ENCODE results near the gene CERS4.
"Not testable (repeated sequence)": the region's sequence is repeated elsewhere in the genome, so short reads cannot be mapped to it uniquely, and the experiment has no call there.

Gene CERS4

DNA sequence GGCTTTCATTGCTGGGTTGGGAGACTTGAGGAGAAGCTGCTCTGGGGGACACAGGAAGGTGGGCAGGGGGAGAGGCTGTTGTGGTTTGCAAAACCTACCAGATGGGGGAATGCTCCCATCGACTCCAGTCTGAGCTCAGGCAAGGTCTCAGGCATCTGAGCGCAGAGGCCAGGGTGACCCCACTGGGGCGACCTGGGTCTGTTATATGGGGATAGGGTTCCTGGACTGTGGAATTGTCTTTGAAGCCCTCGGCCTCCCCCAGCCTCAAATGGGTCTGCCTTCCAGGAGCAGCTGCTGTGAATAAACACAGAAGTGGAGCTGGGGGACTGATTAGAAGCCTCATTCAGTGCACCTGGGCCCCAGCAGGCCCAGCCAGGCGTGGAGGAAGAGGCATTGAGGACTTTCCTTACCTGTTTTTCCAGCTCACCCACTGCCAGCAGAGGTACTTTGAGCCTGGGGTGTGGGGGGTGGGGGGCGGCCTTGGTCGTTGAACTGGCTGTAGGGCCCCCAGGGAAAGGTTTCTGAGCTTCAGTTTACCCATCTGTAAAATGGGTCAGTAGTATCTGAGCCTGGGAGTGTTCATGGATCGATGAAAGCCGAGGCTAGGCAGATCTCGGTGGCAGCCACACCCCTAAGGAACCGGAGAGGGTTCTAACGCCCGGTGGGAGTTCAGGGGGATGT, 1.4 kb downstream of the CERS4 start:
- no peak for DNase-seq (ENCODE audit: low read depth)

DNA sequence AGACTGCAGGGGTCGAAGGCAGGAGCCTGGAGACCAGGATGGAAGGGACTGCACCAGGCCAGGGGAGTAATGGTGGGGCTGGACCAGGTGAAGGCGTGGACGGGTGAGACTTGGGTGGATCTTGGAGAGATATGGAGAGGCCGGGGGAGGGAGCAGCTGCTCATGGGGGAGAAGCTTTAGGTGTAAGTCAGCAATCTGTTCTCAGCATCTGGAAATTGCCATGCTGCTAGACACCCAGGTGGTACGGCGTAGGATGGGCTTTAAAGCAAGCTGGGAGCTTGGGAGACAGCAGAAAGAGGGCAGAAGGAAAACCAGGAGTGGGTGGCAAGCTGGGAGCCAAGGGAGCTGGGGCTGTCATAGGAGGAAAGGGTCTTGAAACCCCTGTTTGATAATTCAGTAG, 3.0 kb downstream of the CERS4 start:
- no peak for DNase-seq (ENCODE audit: low read depth)

DNA sequence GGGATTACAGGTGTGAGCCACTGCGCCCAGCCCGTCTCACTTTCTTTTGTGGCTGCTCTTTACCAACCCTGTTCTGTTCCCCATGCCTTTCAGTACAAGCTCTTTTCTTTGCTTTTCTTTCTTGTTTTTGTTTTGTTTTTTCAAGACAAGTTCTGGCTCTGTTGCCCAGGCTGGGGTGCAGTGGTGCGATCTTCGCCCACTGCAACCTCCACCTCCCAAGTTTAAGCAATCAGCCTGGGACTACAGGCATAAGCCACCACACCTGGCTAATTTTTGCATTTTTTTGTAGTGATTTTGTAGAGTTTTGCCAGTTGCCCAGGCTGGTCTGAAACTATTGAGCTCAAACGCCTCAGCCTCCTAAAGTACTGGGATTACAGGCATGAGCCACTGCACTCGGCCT, 3.7 kb downstream of the CERS4 start:
- DNase-seq (ENCODE audit: low read depth): no peak

DNA sequence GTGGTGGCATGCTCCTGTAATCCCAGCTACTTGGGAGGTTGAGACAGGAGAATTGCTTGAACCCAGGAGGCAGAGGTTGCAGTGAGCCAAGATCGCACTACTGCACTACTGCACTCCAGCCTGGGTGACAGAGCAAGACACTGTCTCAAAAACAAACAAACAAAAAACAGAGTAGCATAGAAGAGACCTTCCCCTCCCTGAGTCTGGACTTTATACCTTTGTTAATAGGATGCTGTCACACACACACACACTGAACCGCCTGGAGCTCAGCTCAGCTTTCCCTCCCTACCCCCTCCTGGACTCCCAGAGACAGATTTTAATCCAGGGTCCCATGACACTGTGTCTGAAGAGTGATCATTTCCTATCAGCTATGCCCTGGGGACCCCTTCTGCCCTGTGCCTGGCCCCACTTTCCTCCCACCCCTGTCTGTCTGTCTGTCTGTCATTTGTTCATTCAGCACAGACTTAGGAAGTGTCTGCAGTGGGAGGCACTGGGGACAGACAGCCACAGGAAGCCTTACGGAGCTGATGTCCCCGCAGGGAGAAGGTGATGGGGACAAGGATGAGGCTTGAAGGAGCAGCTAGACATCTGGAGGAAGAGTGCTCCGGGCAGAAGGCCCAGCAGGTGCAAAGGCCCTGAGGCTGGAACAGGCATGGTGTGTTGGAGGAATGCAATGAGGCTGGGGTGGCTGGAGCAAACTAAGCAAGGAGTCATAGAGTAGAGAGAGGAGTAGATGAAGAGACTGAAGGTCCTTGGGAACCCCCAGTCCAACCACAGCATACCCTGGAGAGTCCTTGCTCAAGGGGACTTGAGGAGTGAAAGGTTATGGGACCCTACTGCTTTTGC, 4.9 kb downstream of the CERS4 start:
- no peak for DNase-seq (ENCODE audit: low read depth)

DNA sequence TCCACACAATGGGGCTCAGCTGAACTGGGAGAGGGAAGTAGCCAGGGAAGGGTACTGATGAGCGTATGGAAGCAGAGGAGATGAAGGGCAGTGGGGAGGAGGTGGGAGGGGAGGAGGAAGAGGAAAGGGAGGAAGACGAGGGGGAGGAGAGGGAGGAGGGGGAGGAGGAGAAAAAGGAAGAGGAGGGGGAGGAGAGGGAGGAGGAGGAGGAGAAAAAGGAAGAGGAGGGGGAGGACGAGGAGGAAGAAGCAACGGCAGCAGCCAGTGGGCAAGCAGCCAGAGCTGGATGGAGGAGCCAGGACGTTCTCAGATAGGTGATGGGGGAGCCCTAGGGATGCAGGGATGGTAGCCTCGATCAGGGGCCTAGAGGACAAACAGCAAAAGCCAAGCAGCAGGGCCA, 5.6 kb downstream of the CERS4 start:
- DNase-seq (ENCODE audit: low read depth): no peak

DNA sequence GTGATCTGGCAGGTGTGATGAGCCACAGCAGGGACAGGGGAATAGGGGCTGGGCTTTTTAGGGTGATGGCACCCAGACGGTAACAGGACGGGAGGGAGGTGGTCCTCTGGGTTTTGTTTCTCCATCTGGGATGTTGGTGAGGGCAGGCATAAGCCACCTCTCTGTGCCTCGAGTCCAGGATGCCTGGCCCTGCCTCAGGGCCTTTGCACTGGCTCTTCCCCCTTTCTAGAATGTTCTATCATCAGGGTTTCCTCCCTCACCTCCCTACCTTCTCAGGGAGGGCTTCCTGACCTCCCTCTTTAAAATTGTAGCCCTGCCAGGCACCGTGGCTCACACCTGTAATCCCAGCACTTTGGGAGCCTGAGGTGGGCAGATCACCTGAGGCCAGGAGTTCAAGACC, 6.6 kb downstream of the CERS4 start:
- DNase-seq (ENCODE audit: low read depth): no peak

DNA sequence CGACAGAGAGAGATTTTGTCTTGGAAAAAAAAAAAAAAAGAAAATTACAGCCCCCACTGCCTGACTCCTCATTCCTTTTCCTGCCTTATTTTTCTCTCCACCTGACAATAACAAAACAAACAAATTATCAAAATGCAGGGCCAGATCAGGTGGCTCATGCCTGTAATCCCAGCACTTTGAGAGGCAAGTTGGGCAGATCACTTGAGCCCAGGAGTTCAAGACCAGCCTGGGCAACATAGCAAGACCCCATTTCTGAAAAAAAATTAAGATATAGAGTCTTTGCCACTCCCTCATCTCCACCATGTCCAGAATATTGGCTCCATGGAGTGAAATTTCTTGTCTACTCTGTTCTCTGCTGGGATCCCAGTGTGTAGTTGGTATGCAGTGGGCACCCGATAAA, 7.2 kb downstream of the CERS4 start:
- no peak for DNase-seq (ENCODE audit: low read depth)

DNA sequence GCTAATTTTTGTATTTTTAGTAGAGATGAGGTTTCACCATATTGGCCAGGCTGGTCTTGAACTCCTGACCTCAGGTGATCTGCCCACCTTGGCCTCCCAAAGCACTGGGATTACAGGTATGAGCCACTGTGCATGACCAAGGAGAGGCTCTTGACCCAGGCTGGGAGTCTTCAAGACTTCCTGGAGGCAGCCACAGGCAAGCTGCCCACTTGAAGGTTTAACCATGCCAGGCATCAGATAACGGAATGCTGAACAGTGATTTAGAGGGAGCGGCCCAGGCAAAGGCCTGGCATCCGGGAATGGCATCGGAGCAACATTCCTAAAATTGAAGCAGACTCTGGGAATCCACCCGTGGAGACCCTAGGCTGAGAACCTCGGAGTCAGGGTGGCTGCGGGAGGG, 9.0 kb downstream of the CERS4 start:
- not testable (repeated sequence) for DNase-seq (ENCODE audit: low read depth)

DNA sequence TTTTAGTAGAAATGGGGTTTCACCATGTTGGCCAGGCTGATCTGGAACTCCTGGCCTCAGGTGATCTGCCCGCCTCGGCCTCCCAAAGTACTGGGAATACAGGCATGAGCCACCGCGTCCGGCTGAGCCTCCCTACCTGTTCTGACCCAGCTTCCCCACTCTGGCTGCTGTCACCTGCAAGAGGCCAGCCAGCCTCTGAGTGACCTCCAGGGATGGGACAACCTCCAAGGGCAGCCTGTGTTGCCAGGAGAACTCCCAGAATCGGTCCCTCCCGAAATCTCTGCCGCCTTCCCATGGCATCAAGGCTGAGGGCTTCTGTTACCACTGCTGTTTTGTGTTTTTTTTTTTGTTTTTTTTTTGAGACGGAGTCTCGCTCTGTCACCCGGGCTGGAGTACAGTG, 11.3 kb downstream of the CERS4 start:
- no peak for DNase-seq (ENCODE audit: low read depth)

DNA sequence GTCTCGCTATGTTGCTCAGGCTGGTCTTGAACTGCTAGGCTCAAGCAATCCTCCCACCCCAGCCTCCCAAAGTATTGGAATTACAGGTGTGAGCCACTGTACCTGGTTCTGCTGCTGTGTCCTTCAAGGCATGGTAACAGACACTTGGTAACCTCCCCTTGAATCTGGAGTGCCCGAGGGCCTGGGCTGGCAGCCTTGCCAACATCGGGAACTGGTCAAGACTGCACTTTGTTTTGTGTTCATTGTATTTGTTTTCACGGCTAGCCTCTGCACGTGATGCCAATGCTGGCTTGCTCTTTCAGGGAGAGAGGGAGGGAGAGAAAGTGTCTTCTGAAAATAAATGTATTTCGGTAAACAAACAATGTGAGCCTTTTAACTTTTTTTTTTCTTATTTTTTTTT, 12.0 kb downstream of the CERS4 start:
- DNase-seq (ENCODE audit: low read depth): no peak

DNA sequence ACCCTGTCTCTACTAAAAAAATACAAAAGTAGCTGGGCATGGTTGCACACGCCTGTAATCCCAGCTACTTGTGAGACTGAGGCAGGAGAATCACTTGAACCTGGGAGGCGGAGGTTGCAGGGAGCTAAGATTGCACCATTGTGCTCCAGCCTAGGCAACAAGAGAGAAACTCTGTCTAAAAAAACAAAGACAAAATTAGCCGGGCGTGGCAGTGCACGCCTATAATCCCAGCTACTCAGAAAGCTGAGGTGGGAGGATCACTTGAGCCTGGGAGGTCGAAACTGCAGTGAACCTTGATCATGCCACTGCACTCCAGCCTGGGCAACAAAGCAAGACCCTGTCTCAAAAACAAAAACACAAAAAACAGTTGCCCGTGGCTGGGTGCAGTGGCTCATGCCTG, 14.3 kb downstream of the CERS4 start:
- DNase-seq (ENCODE audit: low read depth): not testable (repeated sequence)

DNA sequence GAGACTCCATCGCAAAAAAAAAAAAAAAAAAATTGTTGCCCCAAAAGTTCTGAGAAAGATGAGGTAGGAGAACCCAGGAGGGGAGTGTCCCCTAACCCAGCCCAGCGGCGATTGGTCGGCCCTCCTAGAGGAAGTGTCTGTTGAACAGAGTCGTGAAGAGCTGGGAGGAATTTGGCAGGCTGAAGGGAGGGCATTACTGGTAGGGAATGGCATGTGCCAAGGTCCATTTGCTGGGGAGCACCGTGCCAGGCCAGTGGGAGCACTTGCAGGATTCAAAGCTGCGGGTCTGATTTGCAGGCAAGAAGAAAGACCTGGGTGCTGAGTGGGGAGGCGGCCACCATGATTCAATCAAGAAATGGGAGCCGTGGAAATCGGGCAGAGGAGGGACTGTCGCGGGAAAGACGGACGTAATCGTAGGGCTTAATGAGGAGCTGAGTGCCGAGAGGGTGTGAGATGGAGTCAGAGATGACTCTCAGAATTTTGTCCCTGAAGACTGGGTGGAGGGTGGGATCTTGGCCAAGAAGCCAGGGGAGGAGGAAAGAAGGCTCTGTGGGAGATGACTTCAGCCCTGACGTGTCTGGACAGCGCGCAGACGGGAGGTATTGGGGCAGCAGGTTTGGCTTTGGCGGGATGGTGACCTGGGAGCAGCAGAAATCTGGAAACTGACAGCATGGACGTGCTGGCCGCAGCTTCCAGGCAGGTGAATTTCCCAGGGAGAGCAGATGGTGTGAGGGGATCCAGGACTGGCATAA, 15.4 kb downstream of the CERS4 start:
- no peak for DNase-seq (ENCODE audit: low read depth)

DNA sequence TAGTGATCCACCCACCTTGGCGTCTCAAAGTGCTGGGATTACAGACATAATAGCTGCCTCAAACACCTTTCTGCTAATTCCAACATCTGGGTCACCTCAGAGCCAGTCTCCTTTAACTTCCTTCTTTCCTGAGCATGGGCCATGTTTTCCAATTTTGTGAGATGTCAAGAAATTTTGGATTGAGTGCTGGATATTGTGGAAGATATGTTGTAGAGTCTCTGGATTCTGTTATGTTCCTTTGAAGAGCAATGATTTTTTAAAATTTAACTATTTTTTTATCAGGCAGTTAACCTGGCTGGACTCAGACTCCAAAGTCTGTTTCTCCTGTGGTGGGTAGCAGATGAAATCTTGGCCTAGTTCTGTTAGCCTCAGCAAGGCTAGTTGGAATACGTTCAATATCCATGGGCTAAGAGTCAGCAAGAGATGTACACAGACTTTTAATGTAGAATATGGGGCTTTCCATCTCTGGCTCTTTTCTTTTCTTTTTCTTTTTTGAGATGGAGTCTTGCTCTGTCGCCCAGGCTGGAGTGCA, 22.0 kb downstream of the CERS4 start:
- DNase-seq (ENCODE audit: low read depth): no peak

DNA sequence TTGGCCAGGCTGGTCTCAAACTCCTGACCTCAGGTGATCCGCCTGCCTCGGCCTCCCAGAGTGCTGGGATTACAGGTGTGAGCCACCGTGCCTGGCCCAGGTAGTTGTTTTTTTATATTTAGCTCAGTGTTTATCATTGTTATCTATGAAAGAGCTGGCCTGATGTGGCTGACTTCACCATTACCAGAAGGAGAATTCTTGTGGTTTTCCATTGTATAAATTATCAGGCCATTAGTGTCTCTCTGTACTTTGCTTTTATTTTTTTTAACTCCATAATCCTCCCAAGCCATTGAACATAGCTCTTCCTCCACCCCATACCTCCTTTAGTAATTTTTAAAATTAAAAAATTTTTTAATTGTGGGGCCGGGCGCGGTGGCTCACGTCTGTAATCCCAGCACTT, 24.2 kb downstream of the CERS4 start:
- DNase-seq (ENCODE audit: low read depth): no peak

DNA sequence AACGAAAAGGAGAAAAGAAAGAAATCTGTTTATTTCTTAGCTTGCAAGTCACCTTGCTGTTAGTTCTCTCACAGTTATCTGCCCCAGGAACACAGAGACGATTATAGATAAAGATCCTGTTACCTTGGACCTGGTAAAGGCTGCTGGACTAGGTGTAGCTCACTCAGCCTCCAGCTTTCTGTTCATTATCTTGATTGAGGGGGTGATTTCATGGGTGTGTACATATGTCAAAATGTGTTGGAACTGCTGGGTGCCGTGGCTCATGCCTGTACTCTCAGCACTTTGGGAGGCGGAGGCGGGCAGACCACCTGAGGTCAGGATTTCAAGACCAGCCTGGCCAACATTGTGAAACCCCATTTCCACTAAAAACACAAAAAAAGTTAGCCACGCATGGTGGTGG, 27.9 kb downstream of the CERS4 start:
- no peak for DNase-seq (ENCODE audit: low read depth)

DNA sequence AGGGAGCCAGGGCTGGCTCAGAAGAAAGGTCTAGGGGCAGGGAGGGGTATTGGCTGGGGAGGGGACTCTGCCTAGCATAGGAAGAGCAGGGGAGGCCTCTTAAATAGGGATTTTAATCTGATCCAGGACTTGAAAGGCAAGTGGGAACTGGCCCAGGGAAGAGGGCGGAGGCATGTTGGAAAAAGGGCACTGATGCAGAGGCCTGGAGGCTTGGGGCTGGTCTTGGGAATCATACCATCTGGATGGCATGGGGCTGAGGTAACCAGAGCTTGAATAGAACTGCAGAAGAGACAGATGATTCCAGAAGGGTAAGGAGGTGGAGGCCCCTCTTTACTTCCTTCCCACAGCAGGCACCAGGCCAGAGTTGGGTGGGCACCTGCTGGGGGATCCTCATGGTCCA, 29.1 kb downstream of the CERS4 start:
- DNase-seq (ENCODE audit: low read depth): no peak

DNA sequence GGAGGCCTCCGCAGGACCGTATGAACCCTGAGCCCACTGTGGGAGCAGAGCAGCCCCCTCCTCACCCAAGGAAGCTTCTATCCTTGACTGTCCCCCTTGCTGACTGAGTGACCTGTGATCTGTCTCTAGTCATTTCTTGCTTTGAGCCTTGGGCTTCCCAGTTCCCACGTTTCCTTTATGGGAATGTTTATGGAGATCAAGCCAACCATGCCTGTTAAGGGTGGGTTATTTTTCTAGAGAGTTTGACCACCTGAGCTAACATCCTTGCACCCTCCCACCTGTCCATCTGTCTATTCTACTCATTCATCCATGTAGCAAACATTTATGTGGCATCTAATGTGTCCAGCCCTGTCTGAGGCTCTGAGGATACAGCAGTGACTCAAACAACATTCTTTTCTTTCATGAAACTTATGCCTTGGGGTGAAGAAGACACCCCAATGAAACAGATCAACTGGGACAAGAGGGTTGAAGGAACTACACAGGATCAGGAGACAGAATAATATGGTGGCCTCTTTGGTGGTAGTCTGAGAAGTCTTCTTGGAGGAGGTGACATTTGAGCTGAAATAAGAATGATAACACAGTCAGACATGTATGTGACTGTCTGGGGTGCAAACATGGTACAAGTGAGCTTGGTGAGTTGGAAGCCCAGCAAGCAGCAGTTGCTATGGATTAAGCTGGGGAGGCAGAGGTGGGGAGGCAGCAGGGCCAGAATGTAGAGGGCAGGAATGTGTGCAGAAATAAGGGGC, 30.5 kb downstream of the CERS4 start:
- no peak for DNase-seq (ENCODE audit: low read depth)

DNA sequence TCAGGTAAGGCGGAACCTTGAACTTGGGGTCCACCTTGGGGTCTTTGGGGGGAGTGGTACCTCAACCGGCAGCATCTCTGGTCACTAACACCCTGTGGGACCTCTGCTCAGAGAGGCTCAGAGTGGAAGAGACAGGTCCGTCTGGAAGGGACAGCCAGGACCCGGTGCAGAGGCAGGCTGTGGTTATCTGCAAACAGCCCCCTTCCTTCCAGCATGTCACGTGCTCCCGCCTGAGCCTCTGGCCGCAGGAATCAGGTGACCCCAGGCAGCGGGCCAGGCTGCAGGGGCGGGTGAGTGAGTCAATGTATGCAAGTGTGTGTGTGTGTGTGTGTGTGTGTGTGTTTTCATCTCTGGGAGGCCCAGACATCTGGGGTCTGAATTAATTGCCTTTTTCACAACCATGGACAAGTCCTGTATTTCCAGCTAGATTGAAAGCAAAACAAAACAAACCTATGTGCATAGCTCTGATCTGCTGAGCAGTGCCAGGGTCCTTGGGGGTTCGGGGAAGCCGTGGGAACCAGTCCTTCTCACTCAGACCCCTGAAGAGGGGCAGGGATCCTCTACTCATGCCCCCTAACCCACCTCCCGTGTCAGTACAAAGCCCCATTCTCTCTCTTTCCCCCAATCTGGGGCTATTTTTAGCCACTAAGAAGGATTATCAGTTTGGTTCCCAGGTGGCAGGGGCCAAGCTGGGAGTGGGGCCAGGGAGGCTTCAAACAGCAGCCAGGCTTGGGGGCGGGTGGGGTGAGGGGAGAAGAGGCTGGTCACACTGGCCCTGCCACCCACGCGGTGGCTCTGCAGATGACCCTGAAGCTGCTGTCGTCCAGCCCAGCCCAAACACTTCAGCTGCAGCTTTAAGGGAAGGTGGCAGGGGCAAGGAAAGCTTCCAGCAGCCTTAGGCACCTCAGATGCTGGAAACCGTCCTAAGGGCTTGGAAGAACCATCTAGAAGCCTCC, 31.4 kb downstream of the CERS4 start:
- peak; percentile 30 for DNase-seq (ENCODE audit: low read depth)

DNA sequence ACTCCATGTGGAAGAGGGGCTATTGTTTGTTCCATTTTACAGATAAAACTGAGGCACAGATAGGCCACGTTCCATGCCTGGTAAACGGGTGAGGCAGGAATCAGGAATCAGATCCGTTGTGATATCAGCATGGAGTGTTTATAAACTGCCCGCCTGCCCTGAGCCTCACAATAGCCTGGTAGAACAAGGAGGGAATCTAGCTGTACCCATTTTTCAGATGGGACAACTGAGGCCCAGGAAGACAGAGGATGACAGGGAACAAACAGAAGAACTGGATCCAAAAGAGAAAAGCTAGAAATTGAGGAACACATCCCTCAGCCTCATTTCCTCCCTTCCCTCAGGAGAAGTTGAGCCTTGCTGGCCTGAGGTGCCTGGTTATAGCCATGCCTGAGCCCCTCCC, 32.5 kb downstream of the CERS4 start:
- DNase-seq (ENCODE audit: low read depth): no peak

DNA sequence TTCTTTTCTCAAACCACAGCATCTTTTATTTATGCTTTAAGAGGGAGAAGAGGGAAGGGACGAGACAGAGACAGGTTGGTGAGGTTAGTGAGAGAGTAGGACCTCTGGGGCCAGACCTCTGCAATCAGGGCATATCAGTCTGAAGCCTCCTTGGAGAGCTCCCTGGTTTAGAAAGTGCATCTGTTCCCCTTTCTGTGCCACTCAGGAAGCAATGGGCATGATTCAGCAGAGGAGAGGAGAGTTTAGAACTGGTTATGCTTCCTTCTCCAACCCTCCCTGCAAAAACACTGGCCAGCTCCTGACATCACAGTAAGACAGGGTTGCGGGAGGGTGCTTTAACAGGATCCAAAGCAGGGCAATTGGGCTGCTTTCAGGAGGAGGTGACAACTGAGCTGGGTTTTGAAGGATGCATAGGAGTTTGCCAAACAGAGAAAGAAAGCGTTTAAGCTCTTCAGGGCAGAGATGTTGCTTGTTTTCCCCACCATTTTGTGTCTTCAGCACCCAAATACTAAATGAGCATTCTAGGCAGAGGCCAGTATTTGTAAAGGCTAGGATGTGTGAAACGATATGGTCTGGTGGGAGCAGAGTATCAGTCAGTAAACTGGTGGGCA, 33.1 kb downstream of the CERS4 start:
- DNase-seq (ENCODE audit: low read depth): no peak
